ENCODE measurements around the gene CAMKK2.

CAMKK2 gene

GRCh38 chr12:121334513-121335343, 38.2 kb upstream of the CAMKK2 start:
- CTCF ChIA-PET, result interaction anchor here (0.5 to 5.5 kb wide), 34 partner anchors 11 to 856 kb away, joined by 3 to 58 read pairs (median 4); partner anchors contain the start of gene ANAPC5
- POLR2A ChIA-PET, result interaction anchor here (2.6 kb wide), 1 partner anchor 17 kb away, joined by 12 read pairs; the partner anchor contains the start of gene ANAPC5
- no peaks in the 10 kb centered on the region for H3K9me3 ChIP-seq (ENCODE audit: control insufficient read depth, insufficient read depth, low read depth, low read length)
- TF ChIP-seq PRDM1 (tag by site-specific recombination; IDR thresholded peaks at IDR 0.05) (no peak), ZNF660 (tag by site-specific recombination; IDR thresholded peaks at IDR 0.05) (peak; percentile 37; the same call in 1 of the 2 replicates), ZNF2 (tag by site-specific recombination; IDR thresholded peaks at IDR 0.05) (0 out of 2 replicates have a peak, but pooled peaks have one; percentile 40), ZNF654 (tag by site-specific recombination; IDR thresholded peaks at IDR 0.05; ENCODE audit: low read depth) (peak; percentile 67), ZBTB17 (tag by site-specific recombination; IDR thresholded peaks at IDR 0.05) (peak; percentile 42)
- TF ChIP-seq, protein P1, sequence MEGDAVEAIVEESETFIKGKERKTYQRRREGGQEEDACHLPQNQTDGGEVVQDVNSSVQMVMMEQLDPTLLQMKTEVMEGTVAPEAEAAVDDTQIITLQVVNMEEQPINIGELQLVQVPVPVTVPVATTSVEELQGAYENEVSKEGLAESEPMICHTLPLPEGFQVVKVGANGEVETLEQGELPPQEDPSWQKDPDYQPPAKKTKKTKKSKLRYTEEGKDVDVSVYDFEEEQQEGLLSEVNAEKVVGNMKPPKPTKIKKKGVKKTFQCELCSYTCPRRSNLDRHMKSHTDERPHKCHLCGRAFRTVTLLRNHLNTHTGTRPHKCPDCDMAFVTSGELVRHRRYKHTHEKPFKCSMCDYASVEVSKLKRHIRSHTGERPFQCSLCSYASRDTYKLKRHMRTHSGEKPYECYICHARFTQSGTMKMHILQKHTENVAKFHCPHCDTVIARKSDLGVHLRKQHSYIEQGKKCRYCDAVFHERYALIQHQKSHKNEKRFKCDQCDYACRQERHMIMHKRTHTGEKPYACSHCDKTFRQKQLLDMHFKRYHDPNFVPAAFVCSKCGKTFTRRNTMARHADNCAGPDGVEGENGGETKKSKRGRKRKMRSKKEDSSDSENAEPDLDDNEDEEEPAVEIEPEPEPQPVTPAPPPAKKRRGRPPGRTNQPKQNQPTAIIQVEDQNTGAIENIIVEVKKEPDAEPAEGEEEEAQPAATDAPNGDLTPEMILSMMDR (tag by site-specific recombination; IDR thresholded peaks at IDR 0.05), result peak; percentile 41; the same call in 1 of the 2 replicates
- H3K4me1 ChIP-seq (ENCODE audit: control insufficient read depth, insufficient read depth, low read length), result no peaks in the 10 kb centered on the region
- H3K36me3 ChIP-seq (ENCODE audit: control insufficient read depth in 2 of 2, insufficient read depth in 1 of 2, low read length in 2 of 2), result peaks cover 75 to 81% of the 10 kb centered on the region in 2 experiments
- H3K27ac ChIP-seq (ENCODE audit: extremely low read depth, low read depth, low read length), result no peak overlapping the region
- no peak overlapping the region for H3K4me3 ChIP-seq (ENCODE audit: low read depth, low read length)

DNA sequence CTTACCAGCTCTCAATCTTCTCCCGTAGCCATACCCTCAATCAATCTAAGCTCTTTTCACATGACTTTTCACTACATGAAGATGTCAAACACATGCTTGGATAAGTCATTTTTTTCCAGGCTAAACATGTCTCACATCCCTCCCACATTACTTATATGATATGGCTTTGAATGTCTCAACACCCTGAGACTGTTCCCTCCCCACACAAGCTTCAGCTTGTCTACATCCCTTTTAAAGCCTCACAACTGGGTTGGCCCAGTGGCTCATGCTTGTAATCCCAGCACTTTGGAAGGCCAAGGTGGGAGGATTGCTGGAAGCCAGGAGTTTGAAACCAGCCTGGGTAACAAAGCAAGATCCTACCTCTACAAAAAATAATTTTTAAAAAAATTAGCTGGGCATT, 37.2 kb upstream of the CAMKK2 start:
- POLR2A ChIA-PET, result interaction anchor here (2.6 kb wide), 1 partner anchor 18 kb away, joined by 12 read pairs; the partner anchor contains the start of gene ANAPC5
- peaks cover 72 to 84% of the 10 kb centered on the region in 2 experiments for H3K36me3 ChIP-seq (ENCODE audit: control insufficient read depth in 2 of 2, insufficient read depth in 1 of 2, low read length in 2 of 2)
- CTCF ChIA-PET, result interaction anchor here (0.7 to 5.5 kb wide), 11 partner anchors 10 to 309 kb away, joined by 3 to 58 read pairs (median 14); partner anchors contain the start of gene ANAPC5
- H3K4me3 ChIP-seq (ENCODE audit: low read depth, low read length), result no peak overlapping the region
- H3K4me1 ChIP-seq (ENCODE audit: control insufficient read depth, insufficient read depth, low read length), result no peaks in the 10 kb centered on the region
- no peaks in the 10 kb centered on the region for H3K9me3 ChIP-seq (ENCODE audit: control insufficient read depth, insufficient read depth, low read depth, low read length)
- no peak overlapping the region for H3K27ac ChIP-seq (ENCODE audit: extremely low read depth, low read depth, low read length)
- TF ChIP-seq ZNF16 (tag by site-specific recombination; IDR thresholded peaks at IDR 0.05; ENCODE audit: low read depth) (no peak), ZNF354C (tag by site-specific recombination; IDR thresholded peaks at IDR 0.05; ENCODE audit: borderline replicate concordance, low read depth) (no peak), IKZF3 (tag by site-specific recombination; IDR thresholded peaks at IDR 0.05) (no peak), ZNF292 (tag by site-specific recombination; IDR thresholded peaks at IDR 0.05; ENCODE audit: borderline replicate concordance, low read depth) (no peak), ZNF664 (tag by site-specific recombination; IDR thresholded peaks at IDR 0.05) (no peak)

DNA sequence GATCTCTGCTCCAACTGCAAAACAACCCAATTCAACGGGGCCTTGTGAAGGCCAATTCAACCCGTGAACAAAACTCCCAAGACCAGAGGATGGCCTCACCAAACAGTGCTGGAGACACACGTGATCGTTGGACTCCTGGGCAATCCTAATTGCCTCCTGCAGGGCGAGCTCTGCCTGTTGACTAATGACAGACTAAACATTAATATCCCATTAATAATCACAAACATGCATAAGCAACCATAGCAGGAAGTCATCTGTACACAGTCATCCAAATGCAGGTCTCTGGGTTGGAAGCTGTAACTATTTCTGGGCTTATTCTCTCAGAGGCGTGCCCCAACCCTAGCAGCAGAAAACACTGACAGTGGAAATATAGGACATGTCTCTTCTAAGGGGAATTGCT, 34.7 kb upstream of the CAMKK2 start:
- Histone ChIP-seq H3K4me3 (ENCODE audit: low read depth, low read length) (no peak overlapping the region), H3K27ac (ENCODE audit: extremely low read depth, low read depth, low read length) (no peak overlapping the region), H3K36me3 (ENCODE audit: control insufficient read depth in 2 of 2, insufficient read depth in 1 of 2, low read length in 2 of 2) (peaks cover 65 to 92% of the 10 kb centered on the region in 2 experiments), H3K9me3 (ENCODE audit: control insufficient read depth, insufficient read depth, low read depth, low read length) (no peaks in the 10 kb centered on the region), H3K4me1 (ENCODE audit: control insufficient read depth, insufficient read depth, low read length) (no peaks in the 10 kb centered on the region)
- TF ChIP-seq ZNF426 (tag by site-specific recombination; IDR thresholded peaks at IDR 0.05) (no peak), ZNF830 (tag by site-specific recombination; IDR thresholded peaks at IDR 0.05; ENCODE audit: low read depth) (no peak)
- ChIA-PET POLR2A (no interaction called here), CTCF (interaction anchor here (1.4 to 5.5 kb wide), 2 partner anchors 20 to 111 kb away, joined by 3 to 58 read pairs; no protein-coding TSS in a partner anchor)

GRCh38 chr12:121330692-121331091, 34.2 kb upstream of the CAMKK2 start:
- CTCF ChIA-PET, result interaction anchor here (1.4 to 5.5 kb wide), 2 partner anchors 21 to 112 kb away, joined by 3 to 58 read pairs; no protein-coding TSS in a partner anchor
- no peak overlapping the region for H3K4me3 ChIP-seq (ENCODE audit: low read depth, low read length)
- no peaks in the 10 kb centered on the region for H3K9me3 ChIP-seq (ENCODE audit: control insufficient read depth, insufficient read depth, low read depth, low read length)
- H3K27ac ChIP-seq (ENCODE audit: extremely low read depth, low read depth, low read length), result no peak overlapping the region
- H3K36me3 ChIP-seq (ENCODE audit: control insufficient read depth in 2 of 2, insufficient read depth in 1 of 2, low read length in 2 of 2), result peaks cover 66 to 95% of the 10 kb centered on the region in 2 experiments
- H3K4me1 ChIP-seq (ENCODE audit: control insufficient read depth, insufficient read depth, low read length), result no peaks in the 10 kb centered on the region
- POLR2A ChIA-PET, result no interaction called here
- TF ChIP-seq ZNF239 (tag by site-specific recombination; IDR thresholded peaks at IDR 0.05) (no peak), TRIM28 (IDR thresholded peaks at IDR 0.05; ENCODE audit: borderline replicate concordance, low read length) (no peak), ZNF157 (tag by site-specific recombination; IDR thresholded peaks at IDR 0.05) (no peak), HIC1 (tag by site-specific recombination; IDR thresholded peaks at IDR 0.05) (no peak), SCRT1 (tag by site-specific recombination; IDR thresholded peaks at IDR 0.05; ENCODE audit: borderline replicate concordance) (no peak), ZNF768 (tag by site-specific recombination; IDR thresholded peaks at IDR 0.05) (no peak), ZBTB17 (tag by site-specific recombination; IDR thresholded peaks at IDR 0.05) (no peak), ZNF473 (tag by site-specific recombination; IDR thresholded peaks at IDR 0.05) (no peak), AEBP2 (tag by site-specific recombination; IDR thresholded peaks at IDR 0.05; ENCODE audit: borderline replicate concordance) (no peak)
